ENCODE results near the gene DLGAP1.

The DLGAP1 gene

DNA sequence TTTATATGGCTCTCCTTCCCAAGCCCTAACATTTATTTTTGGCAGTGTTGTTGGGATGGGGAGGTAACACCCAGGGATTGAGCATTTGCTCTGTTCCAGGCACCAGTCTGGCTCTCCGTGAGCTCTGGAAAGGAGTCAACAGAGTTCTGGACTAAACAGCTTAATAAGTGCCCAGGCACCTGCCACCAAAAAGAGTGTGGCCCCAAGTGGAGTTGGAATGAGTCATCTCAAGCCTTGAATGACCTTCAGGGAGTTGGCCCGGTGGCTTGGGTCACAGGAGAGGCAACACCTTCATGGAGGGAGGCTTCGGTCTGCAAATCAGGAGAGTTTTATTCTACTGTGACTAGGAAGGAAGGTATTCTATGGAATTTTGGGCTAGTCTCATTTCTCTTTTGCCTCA is 203.2 kb downstream of the DLGAP1 start:
- Mint-ChIP-seq H3K4me3 (no peak overlapping the region), H3K9me3 (peaks cover 1% of the 10 kb centered on the region), H3K27me3 (no peaks in the 10 kb centered on the region), H3K36me3 (no peaks in the 10 kb centered on the region), H3K4me1 (no peaks in the 10 kb centered on the region), H3K27ac (no peak overlapping the region)
- CTCF ChIA-PET = no interaction called here
- DNase-seq = no peak

DNA sequence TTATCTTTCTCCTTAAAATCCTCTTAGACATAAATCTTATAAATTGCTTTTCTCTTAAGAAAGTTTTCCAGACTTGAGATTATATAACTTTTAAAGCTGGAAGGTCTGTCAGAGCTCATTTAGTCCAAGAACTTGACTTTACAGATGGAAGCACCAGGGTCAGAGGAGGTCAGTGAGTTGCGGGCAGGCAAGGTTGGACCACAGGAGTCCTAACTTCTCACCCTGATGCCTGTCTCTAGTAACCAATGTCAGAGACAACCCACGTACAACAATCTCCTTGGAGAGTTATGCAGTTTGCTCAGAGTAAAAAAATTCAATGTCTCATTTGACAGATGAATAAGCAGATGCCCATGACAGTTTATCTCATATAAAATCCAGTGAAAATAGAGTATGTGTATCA is 203.9 kb downstream of the DLGAP1 start:
- no peak for DNase-seq
- Mint-ChIP-seq H3K27me3 (no peaks in the 10 kb centered on the region), H3K9me3 (peaks cover 1% of the 10 kb centered on the region), H3K4me1 (no peaks in the 10 kb centered on the region), H3K4me3 (no peak overlapping the region), H3K36me3 (no peaks in the 10 kb centered on the region), H3K27ac (no peak overlapping the region)
- CTCF ChIA-PET = no interaction called here

DNA sequence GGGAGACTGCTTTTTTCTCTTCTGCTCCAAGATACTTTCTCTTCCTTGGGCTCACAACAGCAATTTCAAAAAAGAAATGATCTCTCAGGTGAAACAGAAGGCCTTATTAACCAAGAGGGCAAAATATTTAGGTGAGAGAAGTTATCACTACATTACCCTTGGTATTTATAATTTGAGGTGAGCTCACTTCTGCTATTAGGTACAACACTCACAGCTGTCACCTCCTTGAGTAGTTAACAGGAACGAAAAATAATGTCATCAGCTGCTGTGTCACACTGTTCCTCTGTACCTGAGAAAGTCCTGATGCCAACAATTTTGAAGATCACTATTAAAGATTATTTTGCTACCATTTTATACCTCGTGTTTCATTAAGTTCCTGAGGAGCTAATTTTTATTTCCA is 205.0 kb downstream of the DLGAP1 start:
- Mint-ChIP-seq H3K36me3 (no peaks in the 10 kb centered on the region), H3K9me3 (peaks cover 1% of the 10 kb centered on the region), H3K4me1 (no peaks in the 10 kb centered on the region), H3K4me3 (no peak overlapping the region), H3K27ac (no peak overlapping the region), H3K27me3 (no peaks in the 10 kb centered on the region)
- CTCF ChIA-PET = no interaction called here
- no peak for DNase-seq

DNA sequence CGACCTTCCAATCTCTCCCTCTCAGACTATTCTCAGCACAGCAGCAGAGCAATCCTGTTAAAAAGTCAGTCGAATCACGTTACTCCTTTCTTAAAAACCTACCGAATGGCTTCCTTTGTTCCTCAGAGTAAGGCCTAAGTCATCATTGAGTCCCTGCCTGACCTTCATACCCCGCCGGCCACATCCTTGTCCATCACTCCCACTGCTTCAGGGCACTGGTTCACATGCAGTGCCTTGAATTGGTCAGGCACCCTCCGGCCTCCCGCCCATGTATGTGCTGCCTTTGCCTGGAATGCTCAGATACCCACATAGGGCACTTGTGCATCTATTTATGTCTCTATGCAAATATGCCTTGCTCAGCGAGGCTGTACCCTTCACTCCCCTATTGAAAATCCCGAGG is 206.4 kb downstream of the DLGAP1 start:
- Mint-ChIP-seq H3K36me3 (no peaks in the 10 kb centered on the region), H3K9me3 (peaks cover 1% of the 10 kb centered on the region)
- CTCF ChIA-PET = no interaction called here

DNA sequence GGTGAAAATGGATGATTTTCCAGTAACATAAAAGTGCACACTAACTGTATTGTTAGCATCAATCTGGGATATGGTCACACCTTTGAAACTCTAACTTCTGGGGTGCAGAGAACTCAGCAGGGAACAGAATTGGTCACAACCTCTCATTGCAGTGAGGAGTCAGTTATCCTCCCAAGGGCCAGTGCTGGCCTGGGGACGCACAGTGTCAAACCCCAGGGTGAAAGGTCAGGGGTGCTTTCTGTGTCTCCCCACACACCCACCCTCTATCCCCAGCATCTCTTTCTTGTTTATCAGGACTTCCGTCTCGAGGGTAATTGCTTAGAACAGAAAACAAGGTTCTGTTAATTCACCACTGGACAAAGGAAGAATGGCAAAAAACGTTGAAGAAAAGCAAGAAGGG is 208.7 kb downstream of the DLGAP1 start:
- Mint-ChIP-seq H3K27me3 (no peaks in the 10 kb centered on the region), H3K4me3 (no peak overlapping the region), H3K36me3 (no peaks in the 10 kb centered on the region), H3K27ac (no peak overlapping the region), H3K9me3 (no peaks in the 10 kb centered on the region), H3K4me1 (no peaks in the 10 kb centered on the region)
- no peak for DNase-seq
- CTCF ChIA-PET = no interaction called here

More for the DNA sequence above, 206.4 kb downstream of the DLGAP1 start:
- Mint-ChIP-seq H3K27me3 (no peaks in the 10 kb centered on the region), H3K4me1 (no peaks in the 10 kb centered on the region), H3K27ac (no peak overlapping the region), H3K4me3 (no peak overlapping the region)
- DNase-seq = no peak

DNA sequence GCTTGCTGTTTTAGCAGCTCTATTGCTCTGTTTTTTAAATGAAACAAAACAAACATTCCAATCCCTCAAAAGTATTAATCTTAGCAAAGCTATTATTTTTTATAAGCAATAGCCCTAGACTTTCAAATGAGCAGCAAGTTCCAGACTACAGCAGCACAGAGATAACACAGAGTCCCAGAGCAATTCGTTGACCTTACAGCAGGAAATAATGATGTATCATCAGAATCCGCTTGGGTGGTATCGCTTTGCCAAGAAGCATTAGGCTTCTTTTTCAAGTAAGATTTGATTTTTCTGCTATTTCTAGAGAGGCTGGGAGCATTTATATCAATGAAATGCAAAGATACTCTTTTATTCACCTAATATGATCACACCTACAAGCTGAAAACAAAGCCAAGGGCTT is 209.7 kb downstream of the DLGAP1 start:
- no peak overlapping the region for H3K27ac Mint-ChIP-seq
- H3K9me3 Mint-ChIP-seq = no peaks in the 10 kb centered on the region
- CTCF ChIA-PET = no interaction called here
- H3K4me3 Mint-ChIP-seq = no peak overlapping the region
- no peaks in the 10 kb centered on the region for H3K27me3 Mint-ChIP-seq
- no peaks in the 10 kb centered on the region for H3K4me1 Mint-ChIP-seq
- no peak for DNase-seq
- no peaks in the 10 kb centered on the region for H3K36me3 Mint-ChIP-seq

DNA sequence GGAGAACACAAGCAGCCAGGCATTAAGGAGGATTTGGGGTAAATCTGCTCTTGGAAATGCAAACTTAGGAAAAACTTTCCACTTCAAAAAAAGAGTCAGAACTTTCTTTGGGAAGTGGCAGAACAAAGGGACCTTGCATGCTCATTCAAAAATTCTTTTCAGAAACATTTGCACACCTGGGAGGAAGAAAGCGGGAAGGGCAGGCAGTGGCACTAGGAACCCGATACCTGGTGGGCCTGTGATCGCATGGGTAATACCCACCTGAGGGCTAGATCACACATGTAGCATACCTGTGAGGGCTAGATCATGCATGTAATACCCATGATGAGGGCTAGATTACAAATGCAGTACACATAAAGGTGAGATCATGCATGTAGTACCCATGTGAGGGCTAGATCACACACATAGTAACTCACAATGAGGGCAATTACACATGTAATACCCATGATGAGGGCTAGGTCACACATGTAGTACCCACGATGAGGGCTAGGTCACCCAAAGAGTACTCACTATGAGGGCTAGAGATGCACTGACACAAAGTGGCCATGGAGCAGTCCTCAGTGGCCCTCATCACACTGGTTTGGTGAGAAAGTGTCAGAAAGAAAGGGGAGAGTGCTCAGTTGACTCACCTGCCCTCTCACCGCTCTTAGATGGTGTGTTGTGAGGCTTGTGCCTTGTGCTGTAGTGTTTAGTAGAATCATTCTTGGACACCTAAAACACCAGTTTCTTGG is 212.5 kb downstream of the DLGAP1 start:
- no peak overlapping the region for H3K27ac Mint-ChIP-seq
- no peak overlapping the region for H3K4me3 Mint-ChIP-seq

DNA sequence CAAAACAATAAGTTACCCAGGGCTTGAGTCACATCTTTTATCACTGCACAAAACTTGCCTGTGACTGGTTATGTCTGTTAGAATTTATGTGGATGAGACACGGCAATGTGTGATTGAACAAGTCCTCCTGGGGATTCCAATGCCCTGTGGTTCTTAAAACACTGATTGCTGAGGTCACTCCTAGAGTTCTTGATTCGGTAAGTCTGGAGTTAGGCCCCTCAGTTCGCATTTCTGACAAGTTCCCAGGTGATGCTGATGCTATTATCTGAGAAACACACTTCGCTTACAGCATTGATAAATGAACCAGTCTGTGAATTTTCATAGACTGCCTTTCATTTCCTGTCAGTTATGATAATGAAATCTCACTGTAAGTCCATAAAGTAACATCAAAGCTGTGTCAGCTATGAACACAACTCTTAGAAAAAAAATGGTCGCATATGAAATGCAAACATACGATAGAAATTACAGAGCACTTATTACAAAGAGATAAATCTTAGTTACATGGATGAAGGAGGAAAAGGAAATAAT is 214.0 kb downstream of the DLGAP1 start:
- Mint-ChIP-seq H3K4me1 (no peaks in the 10 kb centered on the region), H3K36me3 (no peaks in the 10 kb centered on the region), H3K9me3 (no peaks in the 10 kb centered on the region), H3K27me3 (no peaks in the 10 kb centered on the region), H3K4me3 (no peak overlapping the region), H3K27ac (no peak overlapping the region)
- CTCF ChIA-PET = no interaction called here
- no peak for DNase-seq

More for the DNA sequence above, 212.5 kb downstream of the DLGAP1 start:
- CTCF ChIA-PET = no interaction called here
- no peak for DNase-seq
- H3K9me3 Mint-ChIP-seq = no peaks in the 10 kb centered on the region
- no peaks in the 10 kb centered on the region for H3K4me1 Mint-ChIP-seq
- H3K27me3 Mint-ChIP-seq = no peaks in the 10 kb centered on the region
- no peaks in the 10 kb centered on the region for H3K36me3 Mint-ChIP-seq

DNA sequence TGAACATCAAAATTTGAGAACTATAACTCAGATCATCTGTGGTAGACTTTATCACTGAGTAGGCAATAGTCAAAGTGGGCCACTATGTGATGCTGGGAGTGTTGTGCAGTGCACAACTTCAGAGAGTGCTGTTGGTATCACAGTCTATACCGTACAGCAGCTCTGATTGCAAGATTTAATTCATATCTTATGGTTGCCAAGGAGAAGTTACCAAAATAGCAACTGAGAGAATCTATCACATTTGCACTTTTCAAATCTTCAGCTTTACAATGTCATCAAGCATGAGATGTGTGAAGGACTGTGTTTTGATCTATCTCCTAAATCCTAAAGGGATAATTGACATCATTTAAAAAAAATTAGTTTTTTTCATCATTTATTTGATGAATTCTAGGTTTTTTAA is 216.1 kb downstream of the DLGAP1 start:
- CTCF ChIA-PET = no interaction called here
- Mint-ChIP-seq H3K9me3 (no peaks in the 10 kb centered on the region), H3K4me3 (no peak overlapping the region), H3K4me1 (no peaks in the 10 kb centered on the region), H3K27me3 (no peaks in the 10 kb centered on the region), H3K36me3 (no peaks in the 10 kb centered on the region), H3K27ac (no peak overlapping the region)
- no peak for DNase-seq

DNA sequence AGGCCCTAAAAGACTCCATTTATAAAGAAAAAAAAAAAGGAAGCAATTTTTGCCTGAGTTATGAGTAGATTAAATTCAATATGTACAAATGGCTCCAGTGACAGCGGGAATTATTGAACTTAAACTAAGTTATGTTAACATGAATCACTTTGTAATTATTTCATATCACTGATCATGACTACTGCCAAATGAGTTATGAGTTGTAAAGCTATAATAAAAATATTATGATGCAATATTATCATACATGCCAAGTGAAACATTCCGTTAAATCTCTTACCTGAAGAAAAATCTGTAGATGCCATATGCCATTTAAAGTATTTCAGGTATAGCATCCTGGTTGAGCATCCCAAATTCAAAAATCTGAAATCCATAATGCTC is 217.5 kb downstream of the DLGAP1 start:
- CTCF ChIA-PET = no interaction called here
- Mint-ChIP-seq H3K4me3 (no peak overlapping the region), H3K27ac (no peak overlapping the region), H3K9me3 (no peaks in the 10 kb centered on the region), H3K27me3 (no peaks in the 10 kb centered on the region), H3K4me1 (no peaks in the 10 kb centered on the region), H3K36me3 (no peaks in the 10 kb centered on the region)
- DNase-seq = no peak

DNA sequence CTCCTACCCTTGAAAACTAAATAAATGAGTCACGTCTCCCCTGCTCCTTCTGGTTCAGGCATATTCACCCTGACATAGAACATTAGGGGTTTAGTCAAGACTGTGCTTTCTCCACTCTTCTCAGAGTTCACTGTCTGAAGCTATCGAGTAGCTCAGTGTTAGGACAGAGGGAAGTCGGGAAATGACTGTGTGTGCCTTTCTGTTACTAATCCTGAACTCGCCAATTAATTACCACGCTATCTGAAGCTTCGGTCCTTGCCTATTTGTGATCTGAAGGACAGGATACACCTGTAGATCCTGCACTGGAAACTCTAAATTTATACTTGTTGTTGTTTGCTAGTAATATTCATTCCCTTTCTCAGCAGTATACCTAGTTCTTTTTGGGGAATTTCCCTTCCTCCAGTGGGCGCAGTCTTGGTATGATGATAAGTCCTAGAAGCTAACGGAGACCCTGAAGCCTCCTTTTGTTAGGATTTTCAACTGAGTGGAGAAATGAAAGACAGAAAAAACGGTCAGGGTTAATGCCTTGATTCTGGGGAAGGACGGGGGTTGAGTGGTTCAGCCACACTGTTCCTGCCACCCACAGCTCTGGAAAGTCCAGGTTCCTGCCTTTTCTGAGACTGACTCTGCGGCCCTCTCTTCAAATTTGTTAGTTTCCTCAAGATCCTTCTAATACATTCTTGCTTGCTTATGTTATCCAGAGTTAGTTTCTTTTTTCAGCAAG is 218.0 kb downstream of the DLGAP1 start:
- CTCF ChIA-PET = no interaction called here
- no peak for DNase-seq
- Mint-ChIP-seq H3K27me3 (no peaks in the 10 kb centered on the region), H3K4me3 (no peak overlapping the region), H3K4me1 (no peaks in the 10 kb centered on the region), H3K27ac (no peak overlapping the region), H3K36me3 (no peaks in the 10 kb centered on the region), H3K9me3 (no peaks in the 10 kb centered on the region)

DNA sequence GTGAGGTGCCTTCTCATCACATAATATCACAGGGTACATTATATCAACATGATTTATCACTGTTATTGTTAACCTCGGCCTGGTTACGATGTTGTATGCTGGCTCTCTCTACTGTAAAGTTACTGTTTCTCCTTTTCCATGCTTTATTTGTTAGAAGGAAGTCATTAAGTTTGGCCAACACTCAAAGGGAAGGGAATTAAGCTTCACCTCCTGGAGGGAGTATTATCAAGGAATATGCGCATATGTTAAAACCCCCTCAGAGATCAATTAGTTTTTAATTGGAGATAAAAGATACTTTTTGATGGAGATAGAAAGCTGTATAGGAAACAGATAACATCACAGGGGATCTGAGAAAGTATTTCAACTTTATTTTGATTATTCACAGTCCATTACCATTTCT is 221.6 kb downstream of the DLGAP1 start:
- no peaks in the 10 kb centered on the region for H3K4me1 Mint-ChIP-seq
- DNase-seq = no peak
- H3K4me3 Mint-ChIP-seq = no peak overlapping the region
- no peaks in the 10 kb centered on the region for H3K27me3 Mint-ChIP-seq
- CTCF ChIA-PET = no interaction called here
- H3K27ac Mint-ChIP-seq = no peak overlapping the region
- no peaks in the 10 kb centered on the region for H3K9me3 Mint-ChIP-seq
- no peaks in the 10 kb centered on the region for H3K36me3 Mint-ChIP-seq

DNA sequence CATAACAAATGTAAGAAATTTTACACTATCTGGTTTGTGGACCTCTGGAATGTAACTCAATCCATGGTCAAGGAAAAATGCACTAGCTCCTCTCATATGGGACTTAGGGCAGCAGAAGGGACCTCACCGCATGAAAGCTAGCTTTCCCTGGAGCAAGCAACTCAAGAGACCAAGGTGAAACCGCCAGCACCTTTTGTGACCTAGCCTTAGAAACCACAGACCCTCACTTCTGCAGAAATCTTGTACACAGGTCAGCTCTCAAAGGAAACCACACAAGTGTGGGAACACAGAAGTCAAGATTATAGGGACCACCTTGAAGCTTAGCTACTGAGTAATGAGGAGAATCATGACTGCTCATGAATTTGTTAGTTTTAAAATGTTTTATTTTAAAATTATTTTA is 222.5 kb downstream of the DLGAP1 start:
- H3K36me3 Mint-ChIP-seq = no peaks in the 10 kb centered on the region
- H3K27ac Mint-ChIP-seq = no peak overlapping the region
- CTCF ChIA-PET = no interaction called here
- DNase-seq = no peak
- H3K27me3 Mint-ChIP-seq = no peaks in the 10 kb centered on the region
- no peaks in the 10 kb centered on the region for H3K4me1 Mint-ChIP-seq
- H3K9me3 Mint-ChIP-seq = peaks cover 5% of the 10 kb centered on the region
- no peak overlapping the region for H3K4me3 Mint-ChIP-seq

DNA sequence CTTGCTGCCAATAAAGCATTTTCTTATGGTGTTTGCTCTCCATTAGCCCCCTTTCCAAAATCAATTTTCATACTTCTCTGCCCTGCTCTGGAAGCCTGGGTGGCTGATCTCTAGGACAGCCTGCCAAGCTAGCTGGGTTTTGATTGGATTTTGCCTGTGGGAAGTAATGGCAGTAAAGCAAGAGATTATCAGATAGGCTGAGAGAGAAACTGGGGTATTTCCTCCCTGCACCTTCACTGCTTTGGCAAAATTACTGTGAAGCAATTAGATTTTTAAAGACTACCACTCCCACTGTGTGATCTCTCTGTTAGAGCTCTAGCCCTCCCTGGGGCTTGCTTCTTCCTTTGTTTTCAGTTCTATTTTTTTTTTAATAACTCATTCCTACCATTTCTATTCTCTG is 223.8 kb downstream of the DLGAP1 start:
- no peak for DNase-seq
- Mint-ChIP-seq H3K27me3 (no peaks in the 10 kb centered on the region), H3K36me3 (no peaks in the 10 kb centered on the region), H3K4me3 (no peak overlapping the region), H3K27ac (no peak overlapping the region), H3K4me1 (no peaks in the 10 kb centered on the region), H3K9me3 (peaks cover 7% of the 10 kb centered on the region)
- CTCF ChIA-PET = no interaction called here

DNA sequence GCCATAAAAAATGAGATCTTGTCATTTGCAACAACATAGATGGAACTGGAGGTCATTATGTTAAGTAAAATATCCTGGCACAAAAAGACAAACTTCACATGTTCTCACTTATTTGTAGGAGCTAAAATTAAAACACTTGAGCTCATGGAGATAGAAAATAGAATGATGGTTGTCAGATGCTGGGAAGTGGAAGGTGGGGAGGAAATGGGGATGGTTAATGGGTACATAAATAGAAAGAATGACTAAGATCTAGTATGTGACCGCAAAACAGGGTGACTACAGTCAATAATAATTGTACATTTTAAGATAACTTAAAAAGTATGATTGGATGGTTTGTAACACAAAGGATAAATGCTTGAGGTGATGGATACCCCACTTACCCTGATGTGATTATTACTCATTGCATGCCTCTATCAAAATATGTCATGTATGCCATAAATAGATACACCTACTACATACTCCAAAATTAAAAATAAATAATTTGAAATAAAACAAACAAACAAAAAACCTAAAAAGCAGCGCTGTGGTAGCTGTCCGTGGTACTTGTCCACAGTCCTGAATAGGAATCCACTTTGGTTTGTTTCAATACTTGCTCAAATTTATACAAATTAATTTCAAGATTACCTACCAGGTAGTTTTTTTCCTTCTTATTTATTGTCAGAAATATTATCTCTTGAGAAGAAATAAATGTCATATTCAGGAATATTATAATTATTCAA is 224.5 kb downstream of the DLGAP1 start:
- CTCF ChIA-PET = no interaction called here
- Mint-ChIP-seq H3K36me3 (no peaks in the 10 kb centered on the region), H3K27ac (no peak overlapping the region), H3K9me3 (peaks cover 7% of the 10 kb centered on the region), H3K27me3 (no peaks in the 10 kb centered on the region), H3K4me3 (no peak overlapping the region), H3K4me1 (no peaks in the 10 kb centered on the region)
- DNase-seq = no peak
